Dermis microvascular lymphatic vessel endothelial cell (primary cell): ENCODE data around the gene OR56B1. TPM values are rescaled to one million over a fixed set of nuclear protein-coding genes. Genes with fewer than 3 reads are reported as not detected.

Experiments
- DNase-seq, 2 donors: peaks; one replicate each; pipeline versions ENCODE4 v3.0.0 to v3.0.0-alpha.2; 2010; ENCODE audit warnings: low read depth in 2 of 2
- total RNA-seq: library from RNA; depleted of rRNA; stranded (reverse); fragments of >200 nt; gene quantifications from 2 replicates; pipeline ENCODE4 v1.2.1, GENCODE V29; 2014

Gene OR56B1
- total RNA-seq, 1 donor from 2014 or later: not detected

DNA sequence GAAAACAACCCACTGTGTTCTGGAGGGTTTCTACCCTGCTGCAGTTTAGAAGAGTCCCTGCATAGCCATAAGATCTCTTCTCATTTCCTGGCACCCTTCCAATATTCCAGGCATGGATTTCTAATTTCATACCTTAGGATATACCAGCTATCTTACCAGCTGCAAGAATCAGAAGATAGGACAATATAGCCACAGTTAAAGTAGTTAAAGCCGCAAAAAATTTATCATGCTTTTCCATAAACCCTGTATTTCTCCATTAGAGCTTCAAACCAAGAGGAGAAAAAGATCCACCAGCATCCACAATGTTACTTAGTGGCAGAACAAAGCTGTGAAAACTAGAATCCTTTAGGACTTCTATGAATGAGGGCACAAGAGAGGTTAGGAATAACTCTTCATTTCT lies 8.6 kb upstream of the OR56B1 start:
- DNase-seq: no peak

DNA sequence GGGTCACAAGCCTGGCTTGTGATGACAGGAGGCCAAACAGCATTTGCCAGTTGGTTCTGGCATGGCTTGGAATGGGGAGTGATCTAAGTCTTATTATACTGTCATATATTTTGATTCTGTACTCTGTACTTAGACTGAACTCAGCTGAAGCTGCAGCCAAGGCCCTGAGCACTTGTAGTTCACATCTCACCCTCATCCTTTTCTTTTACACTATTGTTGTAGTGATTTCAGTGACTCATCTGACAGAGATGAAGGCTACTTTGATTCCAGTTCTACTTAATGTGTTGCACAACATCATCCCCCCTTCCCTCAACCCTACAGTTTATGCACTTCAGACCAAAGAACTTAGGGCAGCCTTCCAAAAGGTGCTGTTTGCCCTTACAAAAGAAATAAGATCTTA lies 843 bp downstream of the OR56B1 start:
- DNase-seq: no peak

DNA sequence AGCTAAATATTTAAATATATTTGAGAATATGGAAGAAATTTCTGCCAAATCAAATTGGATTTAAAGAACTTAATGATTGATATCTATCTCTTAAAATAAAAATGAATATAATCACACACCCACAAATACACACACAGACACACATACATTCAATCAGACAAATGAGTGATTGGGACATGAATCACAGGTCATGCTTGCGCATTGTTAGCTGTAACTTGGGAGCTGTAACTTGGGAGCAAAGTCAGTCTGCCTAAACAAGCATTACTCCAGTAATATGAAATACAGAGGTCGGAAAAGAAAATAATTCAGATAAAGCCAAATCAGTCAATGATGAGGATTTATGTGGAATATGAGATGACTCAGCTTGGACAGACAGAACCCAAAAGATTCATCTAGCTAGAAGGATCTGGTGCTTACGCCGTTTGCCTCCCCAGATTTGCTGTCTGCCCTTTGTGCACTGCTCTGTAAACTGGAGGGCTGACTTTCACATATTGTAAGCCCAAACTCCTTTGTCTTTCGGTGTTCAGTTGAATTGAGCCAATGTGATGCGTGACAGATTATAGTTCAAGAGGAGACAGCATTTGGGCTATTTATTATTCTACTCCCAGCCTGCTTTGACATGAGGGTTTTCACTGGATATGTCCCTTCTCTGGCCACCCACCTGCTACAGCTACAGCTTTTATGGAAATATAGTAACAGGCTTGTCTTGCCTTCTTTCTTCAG lies 1.6 kb downstream of the OR56B1 start:
- DNase-seq: no peak

DNA sequence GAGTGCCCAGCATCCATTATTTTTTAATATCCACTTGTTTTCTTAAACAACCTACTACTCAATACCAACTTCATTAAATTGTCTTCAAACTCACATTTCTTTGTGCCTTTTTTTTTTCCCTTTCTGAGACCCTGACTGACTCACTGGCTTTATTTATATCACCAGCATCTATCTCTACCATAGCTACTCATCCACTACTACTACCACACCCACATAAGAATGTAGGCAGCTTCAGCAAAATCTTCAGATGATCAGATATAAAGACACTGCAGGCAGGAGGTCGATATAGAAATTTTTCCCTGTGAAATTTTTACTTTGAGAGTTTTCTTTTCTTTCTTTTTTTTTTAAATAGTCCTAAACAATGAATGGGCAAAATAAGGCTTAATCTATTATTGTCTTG lies 2.2 kb downstream of the OR56B1 start:
- DNase-seq: no peak

DNA sequence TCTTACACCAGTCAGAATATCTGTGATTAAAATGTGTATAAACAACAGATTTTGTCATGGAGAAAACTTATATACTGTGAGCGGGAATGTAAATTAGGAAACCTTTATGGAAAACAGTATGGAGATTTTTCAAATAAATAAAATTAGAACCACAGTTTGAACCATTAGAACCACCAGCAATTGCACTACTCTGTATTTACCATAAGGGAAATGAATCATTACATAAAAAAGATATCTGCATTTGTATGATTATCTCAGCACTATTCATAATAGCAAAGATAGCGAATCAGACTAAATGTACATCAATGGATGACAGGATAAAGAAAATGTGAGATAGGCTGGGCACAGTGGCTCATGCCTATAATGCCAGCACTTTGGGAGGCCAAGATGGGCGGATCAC lies 10.4 kb downstream of the OR56B1 start:
- DNase-seq: no peak

DNA sequence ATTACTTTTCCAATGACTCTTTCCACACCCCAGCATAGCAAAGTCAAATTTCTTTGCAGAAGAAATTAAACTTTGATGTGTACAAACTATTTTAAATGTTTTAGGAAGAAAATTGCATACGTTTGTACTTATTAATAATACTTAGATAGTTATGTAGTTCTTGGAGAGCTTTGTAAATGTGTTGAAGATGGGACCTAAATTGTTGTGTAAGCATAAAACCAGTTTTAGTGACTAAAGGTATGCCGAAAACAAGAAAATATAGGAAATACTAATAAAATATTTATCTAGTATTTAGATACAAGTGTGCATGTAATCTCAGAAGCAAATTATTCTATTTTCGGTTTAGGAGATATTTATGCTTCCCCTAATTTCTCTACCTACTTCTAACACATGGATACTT lies 13.6 kb downstream of the OR56B1 start:
- DNase-seq: no peak

DNA sequence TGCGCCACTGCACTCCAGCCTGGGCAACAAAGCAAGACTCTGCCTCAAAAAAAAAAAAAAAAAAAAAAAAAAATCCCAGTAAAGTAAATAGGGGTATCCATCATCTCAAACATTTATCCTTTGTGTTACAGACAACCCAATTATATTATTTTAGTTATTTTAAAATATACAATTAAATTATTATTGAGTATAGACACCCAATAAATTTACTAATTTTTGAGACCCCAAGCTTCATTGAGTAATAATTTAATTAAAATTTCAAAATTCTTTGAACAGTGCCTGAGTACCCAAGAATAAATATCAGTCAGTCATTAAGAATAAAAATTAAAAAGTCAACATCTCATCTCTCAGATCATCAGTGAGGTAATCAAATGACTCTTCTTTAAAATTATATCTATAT lies 17.7 kb downstream of the OR56B1 start, which contains the start of gene OR52N4:
Gene OR52N4, plus strand, starts transcription at position 301 of the 400 bp plus-strand sequence. CDS start 498 bp downstream, outside the sequence.
- DNase-seq: no peak

DNA sequence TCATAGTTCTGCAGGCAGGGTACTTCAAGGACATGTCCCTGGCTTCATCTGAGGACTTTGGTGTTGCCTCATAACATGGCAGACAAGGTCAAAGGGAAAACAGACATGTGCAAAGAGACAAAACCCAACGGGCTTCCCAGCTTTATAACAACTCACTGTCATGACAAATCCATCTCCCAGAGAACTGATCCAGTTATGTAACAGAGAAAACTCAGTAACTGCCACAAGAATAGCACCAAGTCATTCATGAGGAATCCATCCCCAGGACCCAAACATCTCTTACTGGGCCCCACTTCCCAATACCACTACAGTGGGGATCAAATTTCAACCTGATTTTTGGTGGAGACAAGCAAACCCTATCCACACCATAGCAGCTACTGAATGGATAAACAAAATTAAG lies 30.8 kb downstream of the OR56B1 start:
- no peak for DNase-seq

DNA sequence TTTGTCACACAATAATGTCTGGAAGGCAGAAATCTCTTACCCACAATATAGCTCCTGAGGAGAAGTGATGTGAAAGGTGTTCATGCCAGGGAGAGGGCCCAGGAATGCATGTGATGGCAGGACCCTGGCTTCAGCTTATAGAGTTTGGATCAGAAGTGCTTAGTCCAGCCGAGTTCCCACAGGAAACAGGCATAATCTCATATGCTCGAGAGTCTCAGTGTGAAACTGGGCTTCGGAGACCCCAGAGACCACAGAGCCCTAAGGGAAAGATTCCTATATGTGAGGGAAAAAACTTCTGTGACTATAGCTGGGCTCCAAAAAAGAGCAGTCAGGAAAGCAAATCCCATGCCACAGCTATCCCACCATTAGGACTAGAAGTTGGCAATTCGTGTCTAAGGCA lies 47.0 kb downstream of the OR56B1 start, which contains the start of gene OR52N5:
Gene OR52N5, minus strand, starts transcription at position 101 of the 400 bp plus-strand sequence. CDS start 4,721 bp downstream, outside the sequence.
- no peak for DNase-seq

Other genes starting within 250 kb of the OR56B1 start
- not detected in 2 replicates for gene OR52D1, start 247.8 kb upstream of the OR56B1 start, total RNA-seq
- not detected in 2 replicates for gene UBQLN3, start 226.5 kb upstream of the OR56B1 start, total RNA-seq
- gene UBQLNL, start 219.7 kb upstream of the OR56B1 start, total RNA-seq: not detected in 2 replicates
- gene OR52H1, start 187.9 kb upstream of the OR56B1 start, total RNA-seq: 0.13 TPM in 2 replicates
- gene OR52B6, start 155.6 kb upstream of the OR56B1 start, total RNA-seq: not detected in 2 replicates
- gene TRIM6, start 139.8 kb upstream of the OR56B1 start, total RNA-seq: 0.38 and 3.9 TPM in 2 replicates
- 8.0 and 8.1 TPM in 2 replicates for gene TRIM34, start 111.4 kb upstream of the OR56B1 start, total RNA-seq
- 44.7 and 59.7 TPM in 2 replicates for gene TRIM5, start 51.4 kb upstream of the OR56B1 start, total RNA-seq
- 60.6 and 85.6 TPM in 2 replicates for gene TRIM22, start 46.7 kb upstream of the OR56B1 start, total RNA-seq
- gene OR52N4, start 17.8 kb downstream of the OR56B1 start, total RNA-seq: not detected in 2 replicates
- gene OR52N5, start 46.9 kb downstream of the OR56B1 start, total RNA-seq: not detected in 2 replicates
- not detected in 2 replicates for gene OR52N1, start 54.8 kb downstream of the OR56B1 start, total RNA-seq
- gene OR52N2, start 72.5 kb downstream of the OR56B1 start, total RNA-seq: not detected in 2 replicates
- not detected in 2 replicates for gene OR52E6, start 105.4 kb downstream of the OR56B1 start, total RNA-seq
- not detected in 2 replicates for gene OR52E8, start 121.2 kb downstream of the OR56B1 start, total RNA-seq
- gene OR52E4, start 144.2 kb downstream of the OR56B1 start, total RNA-seq: not detected in 2 replicates
- gene OR52E5, start 156.8 kb downstream of the OR56B1 start, total RNA-seq: not detected in 2 replicates
- not detected in 2 replicates for gene OR56A3, start 205.8 kb downstream of the OR56B1 start, total RNA-seq
- gene OR56A5, start 232.0 kb downstream of the OR56B1 start, total RNA-seq: not detected in 2 replicates